HG03460 (cell line): Measurements from ENCODE around the gene ATF6B.

Source experiments
- ATAC-seq: cut with Tn5 transposase; IDR thresholded peaks from one replicate; pipeline ENCODE4 v1.9.1; 2021; ENCODE audit not compliant: unreplicated experiment

The ATF6B gene

DNA sequence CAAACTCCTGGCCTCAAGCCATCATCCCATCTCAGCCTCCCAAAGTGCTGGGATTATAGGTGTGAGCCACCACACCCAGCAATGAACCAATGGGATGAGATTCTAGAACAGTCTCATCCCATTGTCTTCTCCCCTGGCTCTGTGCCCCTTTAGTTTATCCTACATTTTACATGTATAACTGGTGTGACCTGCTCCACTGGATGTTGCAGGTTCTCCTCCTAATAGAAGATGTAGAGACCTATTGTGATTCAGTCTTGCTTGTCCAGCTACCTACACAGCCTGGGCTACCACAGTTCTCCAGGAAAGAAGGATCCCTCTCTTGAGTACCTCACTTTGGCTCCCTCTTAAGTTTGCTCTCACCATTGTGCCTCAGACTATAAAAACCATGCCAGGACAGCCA lies 4.1 kb upstream of the ATF6B start:
- no peak for ATAC-seq

DNA sequence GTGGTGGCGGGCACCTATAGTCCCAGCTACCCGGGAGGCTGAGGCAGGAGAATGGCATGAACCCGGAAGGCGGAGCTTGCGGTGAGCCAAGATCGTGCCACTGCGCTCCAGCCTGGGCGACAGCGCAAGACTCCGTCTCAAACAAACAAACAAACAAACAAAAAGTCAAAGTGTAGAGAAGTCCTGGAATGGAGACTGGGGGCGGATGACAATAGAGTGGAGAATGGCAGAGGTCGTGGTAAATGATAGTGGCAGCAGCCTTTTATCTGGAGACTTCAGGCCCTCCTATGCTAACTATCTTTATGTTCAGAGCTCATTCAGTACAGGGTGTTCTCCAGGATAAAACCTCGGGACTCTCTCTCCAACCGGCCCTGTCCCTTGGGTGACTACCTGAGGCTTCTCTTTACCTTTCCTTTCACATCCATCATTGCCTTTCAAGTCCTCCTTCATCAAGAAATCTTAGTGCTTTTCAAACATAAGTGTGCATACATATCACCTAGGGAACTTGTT lies 3.4 kb upstream of the ATF6B start:
- ATAC-seq = no peak

DNA sequence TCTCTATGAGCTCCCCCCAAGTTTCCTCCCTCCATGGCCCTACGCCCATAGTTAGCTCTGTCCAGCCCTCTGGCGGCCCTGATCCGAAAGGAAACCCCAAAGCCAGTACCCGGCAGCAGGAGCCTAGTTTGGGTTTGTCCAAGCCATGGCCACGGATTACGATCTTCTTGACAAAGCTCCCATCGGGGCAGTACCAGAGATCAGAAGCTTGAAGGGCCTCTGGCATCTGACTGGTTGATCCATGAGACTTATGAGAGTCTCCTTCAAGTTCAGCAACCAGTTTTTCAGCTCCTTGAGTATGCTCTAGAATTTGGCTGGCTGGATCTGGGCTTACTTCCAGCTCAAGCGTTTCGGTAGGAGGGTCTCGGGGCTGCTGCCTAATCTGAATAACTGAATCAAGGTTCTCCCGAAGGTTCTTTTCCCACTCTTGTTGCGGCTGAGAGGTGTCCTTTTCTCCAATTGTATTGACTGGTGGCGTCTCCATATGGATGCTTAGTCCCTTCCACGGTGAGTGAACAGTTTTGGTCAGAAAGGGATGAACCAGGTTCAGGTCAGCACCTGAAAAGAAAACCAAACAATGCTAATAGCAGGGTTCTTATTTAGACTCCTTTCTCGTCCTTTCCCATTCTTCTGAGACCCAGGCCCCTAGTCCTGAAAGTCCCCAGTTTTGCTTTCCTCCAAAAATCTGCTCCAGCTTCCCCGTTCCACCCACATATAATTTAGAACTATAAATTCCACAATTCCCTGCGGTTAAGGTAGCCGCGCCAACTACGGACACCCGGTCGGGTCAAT lies 1.4 kb upstream of the ATF6B start:
- peak; percentile 9 for ATAC-seq

DNA sequence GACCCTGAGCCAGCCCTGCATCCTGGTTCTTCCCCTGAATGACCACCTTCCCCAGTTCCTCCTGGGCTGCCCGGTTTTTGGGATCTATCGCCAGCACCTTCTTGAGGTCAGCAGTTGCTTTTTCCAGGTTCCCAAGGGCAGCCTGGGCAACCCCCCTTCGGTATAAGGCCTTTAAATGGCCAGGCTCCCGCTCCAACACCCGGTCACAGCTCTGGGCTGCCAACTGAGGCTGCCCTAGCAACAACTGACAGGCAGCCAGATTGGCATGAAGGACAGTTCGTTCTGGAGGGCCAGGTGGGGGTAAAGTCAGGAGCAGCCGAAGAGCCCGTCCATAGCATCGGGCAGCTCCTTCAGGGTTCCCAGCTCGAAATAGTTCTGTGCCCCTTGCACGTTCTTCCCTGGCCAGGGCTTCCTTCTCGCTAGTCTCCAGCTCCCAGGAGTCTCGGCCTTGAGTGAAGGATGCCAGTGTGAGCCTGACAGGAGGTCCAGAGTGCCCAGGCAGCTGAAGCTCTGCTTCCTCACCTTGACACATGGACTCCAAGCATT lies 778 bp upstream of the ATF6B start:
- no peak for ATAC-seq

DNA sequence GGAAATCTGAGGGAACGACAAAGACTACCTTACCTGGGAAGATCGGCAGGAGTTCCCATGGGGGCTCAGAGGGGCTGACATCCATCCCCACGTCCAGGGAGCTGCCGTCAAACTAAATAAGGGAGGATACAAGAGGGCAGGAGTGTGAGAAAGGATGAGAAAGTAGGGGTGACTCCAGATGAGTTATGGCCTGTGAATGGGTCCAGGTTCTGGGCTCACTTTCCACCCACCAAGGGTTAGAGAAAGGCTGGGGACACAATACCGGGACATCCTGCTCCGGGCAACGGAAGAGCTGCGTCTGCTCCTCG lies 683 bp downstream of the ATF6B start:
- no peak for ATAC-seq

DNA sequence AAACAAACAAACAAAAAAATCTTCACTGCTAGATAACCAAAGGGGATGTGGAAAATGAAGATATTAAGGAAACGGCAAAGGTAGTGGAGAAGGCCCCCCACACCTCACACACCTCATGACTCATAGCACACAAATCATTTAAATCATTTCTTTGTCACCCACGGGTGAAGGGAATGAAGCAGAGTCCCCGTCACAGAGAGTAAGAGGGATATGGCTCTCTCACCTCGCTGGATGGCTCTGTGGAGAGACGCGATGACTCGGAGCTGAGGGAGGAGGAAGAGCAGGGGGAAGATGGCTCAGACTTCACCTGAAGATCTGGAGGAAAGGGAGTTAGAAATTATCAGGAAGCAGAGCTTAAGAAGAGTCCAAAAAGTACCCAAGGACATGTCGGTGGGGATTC lies 1.2 kb downstream of the ATF6B start:
- ATAC-seq = no peak

DNA sequence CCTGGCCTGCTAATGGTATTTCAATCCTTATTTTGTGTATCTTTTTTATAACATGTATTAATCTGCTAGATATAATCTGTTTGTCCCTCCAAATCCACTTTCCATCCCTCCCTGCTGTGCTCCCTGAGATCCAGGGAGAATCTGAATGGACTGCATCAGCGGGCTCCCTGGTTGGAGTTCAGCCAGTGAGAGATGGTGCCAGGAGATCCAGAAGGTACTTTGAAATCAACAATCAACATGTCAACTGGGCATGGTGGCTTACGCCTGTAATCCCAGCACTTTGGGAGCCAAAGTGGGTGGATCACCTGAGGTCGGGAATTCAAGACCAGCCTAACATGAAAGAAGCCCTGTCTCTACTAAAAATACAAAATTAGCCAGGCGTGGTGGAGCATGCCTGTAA lies 4.4 kb downstream of the ATF6B start:
- no peak for ATAC-seq

DNA sequence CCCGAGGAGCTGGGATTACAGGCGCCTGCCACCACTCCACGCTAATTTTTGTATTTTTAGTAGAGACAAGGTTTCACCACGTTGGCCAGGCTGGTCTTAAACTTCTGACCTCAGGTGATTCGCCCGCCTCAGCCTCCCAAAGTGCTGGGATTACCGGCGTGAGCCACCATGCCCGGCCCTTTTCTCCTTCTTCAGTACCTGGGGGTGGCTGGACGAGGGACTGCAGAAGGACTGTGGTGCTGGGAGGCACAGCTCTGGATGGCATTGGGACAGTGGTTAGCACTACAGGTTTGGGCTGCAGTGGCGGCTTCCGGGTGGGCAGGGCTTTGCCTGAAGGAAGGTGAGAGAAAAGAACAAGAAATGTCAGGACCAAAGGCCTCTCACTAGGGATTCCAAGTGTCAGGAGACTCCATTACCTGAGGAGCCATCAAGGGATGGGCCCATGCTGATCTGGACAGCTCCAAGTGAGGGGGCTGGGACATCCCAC lies 7.4 kb downstream of the ATF6B start:
- ATAC-seq = no peak

DNA sequence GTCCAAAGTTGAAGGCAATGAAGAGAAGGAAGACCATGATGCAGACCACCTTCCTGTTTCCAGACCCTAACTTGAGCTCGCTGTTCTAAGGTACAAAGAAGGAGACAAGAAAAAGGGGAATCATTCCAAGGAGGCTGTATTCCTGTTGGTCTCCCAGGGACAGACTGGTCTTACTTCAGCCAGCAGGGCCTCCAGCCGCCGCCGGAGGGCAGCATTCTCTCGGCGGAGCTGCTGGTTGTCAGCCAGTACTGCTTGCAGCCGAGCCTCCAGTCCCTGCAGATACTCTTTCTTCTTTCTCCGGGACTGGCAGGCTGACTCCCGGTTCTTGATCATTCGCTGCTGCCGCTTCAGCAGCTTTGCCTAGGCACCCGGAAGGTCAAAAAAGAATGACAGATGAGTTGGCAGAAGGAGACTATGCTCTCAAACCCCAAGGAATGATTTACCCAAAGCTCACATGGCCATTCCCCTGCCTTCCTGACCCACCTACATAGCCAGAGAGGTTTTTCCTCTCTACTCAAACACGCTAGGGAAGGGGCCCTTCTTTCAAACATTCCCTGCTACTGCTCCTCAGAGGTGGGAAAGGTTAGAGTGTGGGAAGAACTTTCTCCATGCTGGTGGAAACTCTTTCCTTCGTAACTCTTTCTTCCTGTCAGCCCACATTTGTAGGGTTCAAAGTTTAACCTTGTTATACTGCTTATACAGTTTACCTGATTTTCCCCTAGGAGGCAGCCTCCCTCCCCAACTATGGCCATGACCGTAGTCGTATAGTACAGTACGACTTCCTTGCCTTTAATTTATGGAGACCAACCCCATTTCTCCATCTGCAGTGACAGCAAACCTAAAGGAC lies 9.0 kb downstream of the ATF6B start:
- no peak for ATAC-seq

DNA sequence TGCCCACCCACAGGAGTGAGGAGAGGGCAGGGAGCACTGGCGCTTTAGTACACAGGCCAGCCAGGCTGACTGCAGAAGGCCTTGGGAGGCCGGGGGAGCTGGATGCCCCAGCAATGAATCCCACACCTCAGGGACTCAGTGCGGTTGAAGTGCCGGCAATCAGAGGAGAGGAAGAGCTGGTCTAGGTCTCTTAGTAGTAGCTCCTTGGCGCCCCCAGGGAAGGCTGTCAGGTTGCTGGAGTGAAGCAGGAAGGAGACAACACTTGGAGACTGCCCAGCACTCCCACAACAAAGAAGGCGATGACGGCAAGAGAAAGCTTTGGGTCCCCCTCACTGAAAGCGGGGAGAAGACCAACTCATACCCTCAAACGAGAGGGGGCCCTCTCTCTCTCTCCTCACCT lies 10.6 kb downstream of the ATF6B start:
- ATAC-seq = no peak

DNA sequence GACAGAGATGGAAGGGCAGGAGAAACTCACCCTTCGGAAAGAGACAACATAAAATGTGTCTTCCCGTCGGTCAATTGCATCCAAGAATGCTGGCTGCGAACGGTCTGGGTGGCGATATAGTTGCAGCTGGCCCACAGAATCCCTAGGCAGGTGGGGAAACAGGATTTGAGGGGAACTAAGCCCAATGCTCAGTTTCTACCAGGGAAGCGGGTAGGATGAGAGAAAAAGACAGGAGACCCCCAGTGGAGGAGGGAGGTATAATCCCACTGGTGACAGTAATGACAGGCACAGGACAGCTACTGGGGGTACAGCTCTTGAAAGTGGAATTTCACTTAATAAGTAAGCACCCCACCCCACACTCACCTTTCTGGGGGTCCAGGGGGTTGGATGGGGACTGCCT lies 11.4 kb downstream of the ATF6B start:
- no peak for ATAC-seq

DNA sequence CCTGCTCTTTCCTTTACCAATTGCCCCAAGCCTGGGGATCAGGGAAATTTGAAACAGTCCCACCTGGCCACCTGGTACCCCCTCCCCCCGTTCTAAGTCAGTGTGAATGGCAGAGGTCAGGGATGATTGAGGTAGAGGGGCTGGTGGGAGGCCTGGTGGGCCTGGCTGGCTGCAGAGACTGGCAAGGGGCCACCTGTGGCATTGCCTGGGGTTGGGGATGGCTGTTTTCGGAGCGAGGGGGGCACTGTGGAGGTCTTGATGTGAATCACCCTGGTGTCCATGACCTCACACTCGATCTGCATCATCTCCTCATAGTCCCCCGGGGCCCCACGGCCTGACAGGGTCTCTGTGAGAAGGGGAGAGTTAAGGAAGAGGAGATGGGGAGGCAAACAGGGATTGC lies 12.4 kb downstream of the ATF6B start:
- ATAC-seq = no peak

DNA sequence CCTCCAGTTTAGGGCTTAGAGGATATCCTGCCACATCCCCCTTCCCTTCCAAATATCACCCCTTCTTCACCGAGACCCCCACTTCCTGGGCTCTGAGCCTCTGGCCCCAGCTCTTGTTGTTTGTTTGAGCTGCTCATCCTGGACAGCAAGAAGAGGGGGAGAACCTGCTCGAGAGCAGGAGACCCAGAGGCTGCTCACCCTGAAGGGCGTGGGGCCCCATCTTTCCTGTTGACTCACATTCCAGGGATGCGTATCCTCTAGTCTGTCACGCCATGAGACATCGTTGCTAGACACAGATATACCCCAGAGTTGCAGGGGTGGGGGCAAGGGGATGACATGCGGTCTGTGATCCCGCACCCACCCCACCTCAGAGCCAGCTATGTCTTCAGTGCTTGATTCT lies 13.2 kb downstream of the ATF6B start:
- no peak for ATAC-seq

DNA sequence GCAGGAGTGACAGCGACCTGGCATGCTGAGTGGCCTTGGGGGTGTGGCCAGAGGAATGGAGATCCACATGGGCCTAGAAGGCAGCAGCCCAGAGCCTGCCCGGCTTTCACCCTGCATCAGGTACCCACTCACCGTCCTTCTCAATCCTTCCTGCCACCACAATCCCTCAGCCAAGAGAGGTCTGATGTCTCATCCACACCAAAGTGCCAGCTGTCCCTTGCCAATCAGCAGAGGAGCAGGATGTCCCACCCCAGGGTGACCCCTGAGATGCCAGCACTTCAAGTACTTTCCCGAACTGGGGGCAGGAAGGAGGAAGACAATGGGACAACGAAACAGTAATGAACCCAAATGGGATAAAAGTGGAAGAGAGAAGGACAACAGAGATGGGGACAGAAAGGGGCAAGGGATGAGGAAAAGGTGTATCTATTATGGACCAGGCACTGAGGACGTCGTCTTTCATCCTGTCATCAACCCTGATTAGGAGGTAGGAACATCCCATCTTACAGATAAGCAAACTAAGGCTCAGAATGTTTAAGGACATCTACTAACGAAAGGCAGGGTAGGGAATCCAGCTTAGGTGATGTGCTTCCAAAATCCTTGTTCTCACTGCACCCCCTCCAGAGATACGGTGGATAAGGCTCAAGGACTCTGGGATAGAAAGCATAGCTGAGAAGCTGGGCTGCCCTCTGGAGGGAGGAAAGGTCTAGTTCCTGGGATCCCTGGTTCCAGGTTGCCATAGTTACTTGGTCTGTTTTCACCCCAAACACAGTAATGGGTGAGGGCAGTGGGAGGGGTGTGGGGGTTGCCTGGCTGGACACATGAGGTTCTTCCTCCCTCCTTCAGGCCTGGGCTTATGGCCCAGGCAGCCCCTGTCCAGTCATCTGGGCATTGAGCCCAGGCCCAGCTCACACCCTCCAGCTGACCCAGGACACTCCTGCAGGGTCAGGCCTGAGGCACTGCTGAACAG lies 14.4 kb downstream of the ATF6B start:
- no peak for ATAC-seq

DNA sequence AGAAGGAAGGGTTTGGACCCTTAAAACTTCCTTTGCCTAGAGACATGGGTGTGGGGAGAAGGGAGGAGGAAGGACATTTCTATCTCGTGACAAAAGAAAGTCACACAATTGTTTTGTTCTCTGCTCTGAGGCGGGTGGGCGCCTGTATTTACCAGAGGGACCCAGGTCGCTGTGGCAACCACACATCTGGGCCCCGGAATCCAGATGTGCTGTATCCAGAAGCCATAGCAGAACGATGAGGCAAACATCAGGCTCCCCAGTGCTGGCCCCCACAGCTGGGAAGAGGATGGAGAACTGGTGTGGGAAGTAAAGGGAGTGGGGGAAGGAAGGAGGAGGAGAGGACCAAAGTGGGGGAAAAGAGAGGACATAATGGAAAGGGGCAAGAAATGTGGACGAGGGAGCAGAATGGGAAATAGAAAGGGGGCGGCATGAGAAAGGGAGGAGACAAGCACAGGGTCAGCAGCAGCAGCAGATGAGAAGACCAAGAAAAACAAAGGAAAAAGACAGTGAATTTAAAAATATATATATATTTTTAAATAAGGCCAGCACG lies 15.5 kb downstream of the ATF6B start:
- ATAC-seq = no peak

DNA sequence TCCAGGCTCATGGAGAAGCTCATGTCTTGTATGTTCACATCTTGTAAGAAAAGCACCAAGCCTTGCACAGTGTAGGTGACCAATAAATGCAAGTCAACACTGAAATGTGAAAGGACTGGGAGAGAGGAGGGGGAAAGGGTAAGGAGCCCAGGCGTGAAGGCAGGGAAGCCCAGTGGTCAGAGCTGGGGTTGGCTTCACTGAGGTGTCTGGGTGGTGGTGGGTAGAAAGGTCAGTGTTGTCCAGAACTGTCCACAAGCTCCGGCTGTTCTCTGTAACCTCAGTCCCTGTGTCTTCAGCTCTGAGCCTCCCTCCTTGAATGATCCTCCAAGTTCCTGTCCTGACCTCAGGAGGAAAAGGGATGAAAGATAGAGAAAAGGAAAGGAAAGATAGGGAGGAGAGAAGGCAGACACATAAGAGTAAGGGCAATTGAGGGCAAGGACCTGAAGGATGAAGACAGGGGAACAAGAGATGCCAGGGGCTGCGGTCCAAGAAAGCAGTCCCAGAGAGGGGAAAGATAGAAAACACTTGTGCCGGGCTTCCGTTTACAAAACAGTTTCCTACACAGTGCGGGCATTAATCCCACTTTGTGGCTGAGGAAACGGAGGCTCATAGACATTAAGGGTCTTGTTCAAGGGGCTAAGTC lies 16.5 kb downstream of the ATF6B start:
- ATAC-seq = no peak

DNA sequence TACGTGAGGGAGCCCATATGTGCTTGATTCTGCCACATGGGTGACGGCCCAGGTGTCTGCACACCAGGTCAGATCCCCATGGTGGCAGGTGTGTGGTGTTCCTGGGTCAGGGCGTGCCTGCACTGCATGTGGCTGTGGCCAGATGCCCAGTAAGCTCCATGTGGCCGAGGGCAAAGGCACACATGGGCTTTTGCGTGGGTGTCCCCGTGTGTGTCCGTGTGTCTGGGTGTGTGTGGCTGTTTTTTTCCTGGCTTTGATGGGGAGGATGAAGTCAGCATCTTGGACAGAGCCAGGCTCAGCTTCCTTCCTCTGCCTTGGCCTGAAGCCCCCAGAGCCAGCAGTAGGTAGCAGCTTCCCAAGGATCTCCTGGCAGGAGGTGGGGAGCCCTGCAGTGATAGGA lies 17.4 kb downstream of the ATF6B start:
- no peak for ATAC-seq

DNA sequence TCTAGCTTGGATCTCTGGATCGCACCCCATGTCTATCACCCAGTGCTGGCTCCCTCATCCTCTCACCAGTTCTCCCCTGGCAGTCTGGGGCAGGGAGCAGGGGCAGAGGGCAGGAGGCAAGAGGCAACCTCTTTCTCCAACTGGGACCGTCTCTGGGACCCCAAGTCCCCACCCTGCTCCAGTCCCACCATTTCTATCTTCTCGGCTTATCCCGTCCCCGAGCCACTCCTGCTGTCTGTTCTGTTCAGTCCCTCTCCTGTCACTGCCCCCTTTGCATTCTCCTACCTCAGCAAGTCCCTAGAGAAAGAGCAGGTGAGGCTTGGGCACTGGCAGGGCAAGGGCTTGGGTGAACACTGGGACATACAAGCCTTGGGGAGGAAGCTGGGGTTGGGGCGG lies 18.3 kb downstream of the ATF6B start:
- ATAC-seq = no peak

DNA sequence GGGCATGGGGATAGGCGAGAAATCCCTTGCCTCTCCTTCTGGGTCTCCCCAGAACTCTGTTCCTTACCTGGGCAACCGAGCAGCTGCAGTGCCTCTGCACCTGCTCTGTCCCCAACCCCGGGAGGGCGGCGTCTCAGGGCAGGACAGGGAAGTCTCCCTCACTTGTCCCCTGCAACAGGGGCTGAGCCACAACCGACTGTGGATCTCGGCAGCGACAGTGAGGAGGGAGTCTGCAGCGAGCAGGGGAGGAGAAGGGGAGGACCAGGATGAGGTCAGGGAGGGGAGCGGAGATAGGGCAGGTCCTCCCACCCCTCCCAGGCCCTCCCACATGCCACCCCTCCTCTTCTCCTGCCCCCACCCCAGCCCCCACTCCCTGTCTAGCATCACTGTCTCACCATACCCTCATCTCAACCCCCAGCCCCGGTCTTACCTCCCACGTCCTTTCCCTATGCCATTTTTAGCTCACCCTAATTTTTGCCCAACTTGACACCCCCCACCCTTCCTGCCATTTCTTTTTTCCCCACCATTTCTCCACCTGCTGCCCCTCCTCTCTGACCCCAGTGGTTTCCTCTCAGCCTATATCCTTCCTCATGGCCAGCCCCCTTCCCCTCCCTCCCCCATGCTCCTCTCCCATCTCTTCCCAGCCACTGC lies 18.8 kb downstream of the ATF6B start, which contains the start of gene TNXB:
TNXB (minus strand) TSS at position 225 of the 651 bp plus-strand sequence. CDS start 11,140 bp downstream, outside the sequence.
- ATAC-seq = no peak
